Activated T-cell treated with anti-CD3 and anti-CD28 coated beads for 1 hour (primary cell): ENCODE results near the gene SORCS2.

Experiments used
- DNase-seq: peaks from one replicate; pipeline ENCODE4 v3.0.0-alpha.2; 2020; ENCODE audit warnings: low read depth

Gene SORCS2

GRCh38 chr4:7780751-7781348 lies 588.5 kb downstream of the SORCS2 start:
- no peak for DNase-seq

GRCh38 chr4:7781366-7781765 lies 589.0 kb downstream of the SORCS2 start:
- DNase-seq, result no peak

DNA sequence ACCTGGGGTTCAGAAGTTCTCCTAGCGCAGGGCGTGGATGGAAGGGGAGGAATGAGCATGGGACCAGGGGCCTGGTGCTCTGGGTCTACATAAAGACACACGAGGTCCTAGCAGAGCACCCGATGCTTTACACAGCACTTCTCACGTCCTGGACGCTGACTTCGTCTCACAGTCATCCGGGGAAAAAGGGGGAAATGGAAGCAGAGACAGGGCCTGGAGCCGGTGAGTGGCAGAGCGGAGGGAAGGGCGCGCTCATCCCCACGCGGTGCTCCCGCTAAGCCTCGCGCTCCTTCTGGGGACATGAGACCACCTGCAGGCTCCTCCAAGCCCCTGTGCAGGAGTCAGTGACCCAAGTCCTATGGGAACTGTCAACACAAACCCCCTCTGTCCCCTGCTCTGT lies 589.7 kb downstream of the SORCS2 start:
- no peak for DNase-seq

DNA sequence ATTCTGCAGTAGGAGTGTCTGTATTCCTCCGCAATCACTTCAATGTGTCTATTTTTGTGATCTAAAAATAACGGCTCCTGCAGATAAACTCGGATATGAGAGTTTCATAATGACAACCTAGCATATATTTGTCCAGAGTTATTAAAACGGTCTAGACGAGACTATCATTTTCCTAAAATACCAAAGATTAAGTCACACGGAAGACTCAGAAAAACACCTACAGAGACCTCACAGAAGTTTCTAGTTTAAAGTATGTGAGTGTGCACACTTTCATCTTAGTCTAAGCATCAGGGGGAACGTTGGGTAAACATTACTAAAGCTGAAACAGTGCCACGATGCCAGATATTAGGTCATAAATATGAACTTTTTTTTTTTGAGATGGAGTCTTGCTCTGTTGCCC lies 590.4 kb downstream of the SORCS2 start:
- no peak for DNase-seq

DNA sequence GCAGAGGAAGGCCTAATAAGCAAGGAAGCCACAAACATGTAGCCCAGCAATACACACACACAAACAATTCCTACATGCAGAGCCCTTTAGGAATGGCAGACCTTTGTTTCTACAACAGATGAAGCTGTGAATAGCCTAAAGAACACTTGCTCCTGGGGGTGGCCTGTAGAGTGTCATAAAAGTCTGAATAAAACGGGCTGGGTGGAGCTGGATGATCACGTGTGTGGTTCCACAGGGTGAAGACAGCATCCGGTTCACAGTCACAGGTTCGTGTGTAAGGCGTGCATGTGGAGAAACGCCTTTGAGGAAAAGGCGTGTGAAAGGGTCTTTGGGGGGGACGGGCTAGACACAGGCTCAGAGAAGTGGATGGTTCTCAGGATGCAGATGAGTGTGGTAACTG lies 591.2 kb downstream of the SORCS2 start:
- no peak for DNase-seq

- no peak for DNase-seq
These were observed 592.0 kb downstream of the SORCS2 start for GRCh38 chr4:7784131-7784870.

DNA sequence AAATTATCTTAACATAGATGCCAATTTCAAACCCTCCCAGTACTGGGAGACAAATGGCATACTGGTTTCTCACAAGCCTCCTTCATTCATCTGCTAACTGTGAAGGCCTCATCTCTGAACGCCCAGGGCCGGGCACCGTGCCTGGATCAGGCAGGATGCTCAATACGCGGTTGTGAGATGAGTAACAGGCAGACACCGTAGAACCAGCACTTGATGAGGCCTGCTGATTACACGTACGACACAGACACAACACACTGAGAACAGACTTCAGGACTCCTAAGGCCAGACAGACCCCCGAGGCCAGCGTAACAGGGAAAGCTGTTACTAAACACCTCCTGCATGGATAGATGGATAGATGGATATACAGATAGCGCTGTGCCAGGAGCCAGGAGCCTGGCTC lies 592.7 kb downstream of the SORCS2 start:
- no peak for DNase-seq

- DNase-seq, result no peak
These were observed 593.7 kb downstream of the SORCS2 start for GRCh38 chr4:7786040-7786439.

- DNase-seq, result no peak
These were observed 594.2 kb downstream of the SORCS2 start for GRCh38 chr4:7786517-7786916.

DNA sequence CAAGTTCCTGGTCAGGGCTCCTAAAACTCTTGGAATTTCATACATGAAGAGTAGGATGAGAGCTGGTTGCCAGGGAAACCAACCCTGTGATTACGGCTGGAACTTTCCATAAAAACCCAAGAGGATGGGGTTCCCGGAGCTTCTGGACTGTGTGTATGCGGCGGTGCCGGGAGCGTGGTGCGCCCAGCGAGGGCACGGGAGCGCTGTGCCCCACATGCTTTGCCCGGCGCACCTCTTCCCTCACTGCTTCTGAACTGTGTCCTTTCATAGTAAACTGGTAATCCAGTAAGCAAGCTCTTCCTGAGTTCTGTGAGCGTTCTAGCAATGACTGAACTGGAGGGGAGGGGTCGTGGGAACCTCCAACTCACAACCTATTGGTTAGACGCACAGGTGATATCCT lies 594.7 kb downstream of the SORCS2 start:
- no peak for DNase-seq

DNA sequence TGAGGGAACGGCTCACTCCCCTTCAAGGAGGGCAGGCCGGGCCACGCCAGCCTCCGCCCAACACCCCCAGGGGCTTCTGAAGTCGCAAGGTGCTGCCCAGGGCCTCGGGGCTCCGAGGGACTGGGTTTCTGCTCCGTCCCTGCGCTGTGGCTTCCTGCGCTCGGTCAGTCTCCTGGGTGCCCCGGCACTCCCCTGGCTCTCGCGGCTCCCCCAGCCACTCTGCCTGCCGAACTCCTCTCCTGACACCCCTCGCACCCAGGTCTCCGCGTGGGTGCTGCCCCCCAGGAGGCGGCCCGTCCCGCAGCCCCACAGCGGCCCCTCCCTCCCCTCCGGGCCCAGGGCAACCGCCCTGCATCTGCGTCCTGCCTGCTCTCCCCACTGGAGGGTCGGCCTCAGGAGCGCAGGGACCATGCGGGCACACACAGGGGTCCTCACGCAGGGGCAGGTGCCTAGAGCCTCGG lies 595.4 kb downstream of the SORCS2 start:
- DNase-seq, result no peak

GRCh38 chr4:7788193-7788592 lies 595.9 kb downstream of the SORCS2 start:
- no peak for DNase-seq

DNA sequence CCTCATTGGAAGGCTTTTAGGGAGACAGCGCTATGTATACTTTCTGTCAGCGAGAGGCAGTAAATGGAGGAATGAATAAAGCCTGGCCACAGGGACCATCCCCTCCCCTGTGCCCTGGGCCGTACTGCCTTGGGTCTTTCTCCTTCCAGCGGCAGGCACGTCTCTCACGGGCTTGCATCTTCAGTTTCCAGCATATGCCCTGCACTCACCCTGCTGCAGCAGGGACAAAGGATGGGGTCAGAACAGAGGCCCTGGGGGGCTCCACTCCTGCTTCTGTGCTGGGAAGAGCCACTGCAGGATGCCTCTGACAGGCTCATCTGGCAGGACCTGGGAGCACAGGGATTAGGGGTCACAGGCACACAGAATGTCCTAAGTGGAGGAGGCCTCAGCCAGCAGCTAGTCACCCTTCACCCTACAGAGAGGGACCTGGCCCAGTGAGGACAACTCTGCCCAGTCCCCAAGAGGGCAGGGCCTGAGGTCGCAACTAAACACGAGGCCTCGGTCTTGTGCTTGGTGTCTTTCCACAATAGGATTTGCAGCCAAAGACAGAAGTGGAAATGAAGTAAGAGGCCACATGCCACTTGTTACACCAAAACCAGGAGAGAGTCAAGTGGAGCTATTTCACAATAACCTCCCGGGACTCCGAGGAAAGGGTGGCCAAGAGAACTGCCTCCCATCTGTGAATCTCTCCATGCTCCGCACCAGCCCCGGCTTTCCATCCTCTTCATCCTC lies 596.5 kb downstream of the SORCS2 start:
- no peak for DNase-seq

DNA sequence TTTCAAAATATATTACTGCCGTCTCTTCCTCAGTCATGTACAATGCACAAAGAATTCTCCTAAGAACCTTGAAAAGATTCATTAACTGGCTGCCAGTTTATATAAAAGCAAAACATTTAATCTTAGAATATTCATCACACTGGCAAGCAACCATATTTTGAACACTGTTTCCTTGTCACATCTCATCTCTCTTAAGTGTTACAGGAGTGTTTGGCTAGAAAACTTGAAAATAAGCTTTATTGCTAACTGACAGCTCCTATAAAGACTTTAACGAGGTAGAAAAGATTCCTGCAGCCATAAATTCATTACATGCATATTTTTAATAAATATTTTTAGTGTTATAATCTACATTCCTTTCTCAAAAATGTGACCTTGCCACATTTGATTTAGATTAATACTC lies 597.7 kb downstream of the SORCS2 start:
- DNase-seq, result no peak

DNA sequence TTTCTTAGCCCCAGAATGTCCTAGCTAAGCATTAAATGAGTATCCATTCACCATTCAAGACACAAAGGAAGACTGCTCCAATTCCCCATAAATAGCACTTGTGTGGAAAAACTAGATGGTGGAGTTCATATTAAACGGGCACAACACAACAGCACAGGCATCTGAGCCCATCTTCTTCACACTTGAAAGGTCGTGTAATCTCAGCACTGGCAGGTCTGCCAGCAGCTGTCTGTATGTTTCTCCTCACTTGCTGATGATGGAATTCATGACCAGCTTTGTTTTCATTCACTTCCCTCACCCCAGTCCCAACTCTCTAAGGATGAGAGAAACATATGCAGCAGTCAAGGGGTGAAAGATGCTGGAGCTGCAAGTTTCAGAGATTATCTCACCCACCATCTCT lies 598.7 kb downstream of the SORCS2 start:
- no peak for DNase-seq
